GM23338 (cell line): ENCODE data around the gene OR5J2.

Experiments
- CREB1 ChIP-seq: fragments of 250-450 bp; sonication (Bioruptor Pico); IDR thresholded peaks from 2 replicates; pipeline ENCODE4 v1.5.0; 2020; ENCODE audit warnings: low read depth, mild to moderate bottlenecking, moderate library complexity
- CTCF ChIP-seq, 2 experiments: fragments of 200-600 bp in 1 of 2; sonication (generic) in 1 of 2; conservative IDR thresholded peaks; 2 replicates each; pipeline versions ENCODE4 v1.5.1 to v1.6.1; 2016 to 2017; ENCODE audit warnings: antibody characterized with exemption in 2 of 2, low read depth in 2 of 2, mild to moderate bottlenecking in 2 of 2, moderate library complexity in 1 of 2
- ETS1 ChIP-seq: IDR thresholded peaks from 2 replicates; pipeline ENCODE4 v1.6.1; 2016; ENCODE audit warnings: antibody characterized with exemption
- EZH2 ChIP-seq: fragments of 200-600 bp; sonication (generic); IDR thresholded peaks from one replicate; pipeline ENCODE4 v1.8.0; 2017; ENCODE audit warnings: antibody characterized with exemption, mild to moderate bottlenecking, low read depth; ENCODE audit not compliant: unreplicated experiment
- EZH2phosphoT487 ChIP-seq: fragments of 200-600 bp; sonication (generic); IDR thresholded peaks from one replicate; pipeline ENCODE4 v1.8.1; 2018; ENCODE audit warnings: antibody characterized with exemption; ENCODE audit not compliant: unreplicated experiment
- JUNB ChIP-seq: IDR thresholded peaks from one replicate; pipeline ENCODE4 v1.6.1; 2016; ENCODE audit warnings: antibody characterized with exemption; ENCODE audit not compliant: unreplicated experiment
- NANOG ChIP-seq: IDR thresholded peaks from 2 replicates; pipeline ENCODE4 v1.6.1; 2016; ENCODE audit warnings: antibody characterized with exemption, borderline replicate concordance
- POLR2AphosphoS5 ChIP-seq: IDR thresholded peaks from 2 replicates; pipeline ENCODE4 v1.6.1; 2016; ENCODE audit warnings: antibody characterized with exemption, low read depth
- REST ChIP-seq: IDR thresholded peaks from one replicate; pipeline ENCODE4 v1.6.1; 2018; ENCODE audit warnings: antibody characterized with exemption; ENCODE audit not compliant: unreplicated experiment
- STAT1 ChIP-seq: IDR thresholded peaks from one replicate; pipeline ENCODE4 v1.6.1; 2016; ENCODE audit warnings: antibody characterized with exemption; ENCODE audit not compliant: unreplicated experiment
- ZNF114 ChIP-seq: fragments of 250-450 bp; sonication (Bioruptor Pico); IDR thresholded peaks from 2 replicates; pipeline ENCODE4 v1.5.0; 2020; ENCODE audit warnings: mild to moderate bottlenecking, moderate library complexity
- ZNF331 ChIP-seq: fragments of 250-450 bp; sonication (Bioruptor Pico); IDR thresholded peaks from 2 replicates; pipeline ENCODE4 v1.5.0; 2020; ENCODE audit warnings: low read depth, mild to moderate bottlenecking, moderate library complexity
- ZNF462 ChIP-seq: fragments of 250-450 bp; sonication (Bioruptor Pico); IDR thresholded peaks from 2 replicates; pipeline ENCODE4 v1.5.0; 2020; ENCODE audit warnings: mild to moderate bottlenecking, moderate library complexity

- TF ChIP-seq CTCF (conservative IDR thresholded peaks at IDR 0.05; ENCODE audit: low read depth in 2 of 2) (no peak), CREB1 (CRISPR knock-in tag) (no peak), REST (no peak), EZH2 (no peak), EZH2phosphoT487 (no peak), POLR2AphosphoS5 (no peak), JUNB (no peak), STAT1 (no peak), ZNF331 (no peak), ETS1 (no peak), ZNF462 (CRISPR knock-in tag) (no peak), ZNF114 (CRISPR knock-in tag) (no peak), NANOG (no peak)
These were observed 38.1 kb downstream of the OR5J2 start for GRCh38 chr11:56214537-56214936.
